Uterus (tissue), 2 donors: ENCODE results near the gene TSPAN18.

Source experiments
- CTCF ChIP-seq, 4 experiments: fragments of 200-600 bp in 2 of 4; fragments of 450-650 bp in 2 of 4; sonication (generic) in 2 of 4; IDR thresholded peaks; one replicate each; pipeline ENCODE4 v1.5.1; 2016 to 2019; ENCODE audit warnings: antibody characterized with exemption in 4 of 4, mild to moderate bottlenecking in 2 of 4, moderate library complexity in 1 of 4
- POLR2A ChIP-seq, 2 donors: fragments of 450-650 bp; IDR thresholded peaks; one replicate each; pipeline ENCODE4 v1.6.1; 2016; ENCODE audit warnings: antibody characterized with exemption in 2 of 2, mild to moderate bottlenecking in 1 of 2, moderate library complexity in 1 of 2

GRCh38 chr11:44790211-44790610 lies 63.4 kb downstream of the TSPAN18 start:
- TF ChIP-seq CTCF (IDR thresholded peaks at IDR 0.05): no peak
- no peak for TF ChIP-seq POLR2A (IDR thresholded peaks at IDR 0.05)
